ENCODE data around the gene CACNA1I. TPM values are rescaled to one million over a fixed set of nuclear protein-coding genes. Genes with fewer than 3 reads are reported as not detected.
A peak's percentile ranks its signal among the peaks of the same experiment; 100 is the strongest.

CACNA1I gene
- total and polyA plus RNA-seq, 4 donors = 0.16 to 0.33 TPM; not detected in 2

- peak within 1 kb of the TSS in 1 of 2 donors; percentile 61 for H3K27ac ChIP-seq (ENCODE audit: low read depth in 1 of 2, low read length in 2 of 2)
- H3K36me3 ChIP-seq (ENCODE audit: control insufficient read depth in 1 of 2, insufficient read depth in 2 of 2, low read length in 1 of 2) = no peaks in the 10 kb centered on the region
- DNase-seq (peak; percentile 99 to 100), ATAC-seq (ENCODE audit: low FRiP score) (peak; percentile 93)
- H3K9me3 ChIP-seq (ENCODE audit: control insufficient read depth, low read length) = no peaks in the 10 kb centered on the region
- H3K4me3 ChIP-seq (ENCODE audit: low read length in 2 of 2) = peak within 1 kb of the TSS; percentile 64 to 83
- 0% methylated on average over 64 to 67 of the region's 67 CpGs for WGBS, 2 donors
- H3K27me3 ChIP-seq (ENCODE audit: control insufficient read depth in 1 of 2, insufficient read depth in 2 of 2, low read length in 1 of 2) = no peaks in the 10 kb centered on the region
- intact Hi-C loops (cut with DNase I) = loop anchor here (2.0 to 10.0 kb wide), 8 partner anchors 135 to 1970 kb away; partner anchors contain the start of genes ADSL (in 2 of the 2), CDC42EP1 (in 1 of the 2), MRTFA (in 1 of the 2) and RPL3 (in 1 of the 2)
- no peaks in the 10 kb centered on the region for H3K4me1 ChIP-seq (ENCODE audit: control insufficient read depth in 1 of 2, insufficient read depth in 2 of 2, low read length in 2 of 2)
Observed at GRCh38 chr22:39532215-39533073, 38.1 kb upstream of the CACNA1I start, which contains the start of gene RPS19BP1. Gene RPS19BP1, minus strand, starts transcription at chr22:39532748. Its CDS starts 10 bp downstream, at chr22:39532738.

GRCh38 chr22:39534092-39534506, 36.5 kb upstream of the CACNA1I start:
- Histone ChIP-seq H3K27me3 (ENCODE audit: control insufficient read depth in 1 of 2, insufficient read depth in 2 of 2, low read length in 1 of 2) (no peaks in the 10 kb centered on the region), H3K9me3 (ENCODE audit: control insufficient read depth, low read length) (no peaks in the 10 kb centered on the region), H3K4me1 (ENCODE audit: control insufficient read depth in 1 of 2, insufficient read depth in 2 of 2, low read length in 2 of 2) (no peaks in the 10 kb centered on the region), H3K36me3 (ENCODE audit: control insufficient read depth in 1 of 2, insufficient read depth in 2 of 2, low read length in 1 of 2) (no peaks in the 10 kb centered on the region), H3K27ac (ENCODE audit: low read depth in 1 of 2, low read length in 2 of 2) (no peak overlapping the region), H3K4me3 (ENCODE audit: low read length in 2 of 2) (no peak overlapping the region)
- no peak for DNase-seq
- ATAC-seq (ENCODE audit: low FRiP score) = no peak
- intact Hi-C loops (cut with DNase I) = loop anchor here (2.0 to 10.0 kb wide), 8 partner anchors 137 to 1972 kb away; partner anchors contain the start of genes ADSL (in 2 of the 2), CDC42EP1 (in 1 of the 2), MRTFA (in 1 of the 2) and TAB1 (in 1 of the 2)
- WGBS, 2 donors = 86% methylated on average over 12 of the region's 12 CpGs

- H3K36me3 ChIP-seq (ENCODE audit: control insufficient read depth in 1 of 2, insufficient read depth in 2 of 2, low read length in 1 of 2) = no peaks in the 10 kb centered on the region
- DNase-seq (peak; percentile 86 to 95), ATAC-seq (ENCODE audit: low FRiP score) (peak; percentile 64)
- 6 to 8% methylated on average over 41 of the region's 41 CpGs for WGBS, 2 donors
- intact Hi-C loops (cut with DNase I) = loop anchor here (2.0 to 10.0 kb wide), 8 partner anchors 137 to 1972 kb away; partner anchors contain the start of genes ADSL (in 2 of the 2), CDC42EP1 (in 1 of the 2), MRTFA (in 1 of the 2) and TAB1 (in 1 of the 2)
- no peaks in the 10 kb centered on the region for H3K27me3 ChIP-seq (ENCODE audit: control insufficient read depth in 1 of 2, insufficient read depth in 2 of 2, low read length in 1 of 2)
- H3K4me1 ChIP-seq (ENCODE audit: control insufficient read depth in 1 of 2, insufficient read depth in 2 of 2, low read length in 2 of 2) = no peaks in the 10 kb centered on the region
- H3K4me3 ChIP-seq (ENCODE audit: low read length in 2 of 2) = no peak overlapping the region
- H3K9me3 ChIP-seq (ENCODE audit: control insufficient read depth, low read length) = no peaks in the 10 kb centered on the region
- no peak overlapping the region for H3K27ac ChIP-seq (ENCODE audit: low read depth in 1 of 2, low read length in 2 of 2)
Observed at GRCh38 chr22:39534591-39535356, 35.8 kb upstream of the CACNA1I start.

- no peaks in the 10 kb centered on the region for H3K36me3 ChIP-seq (ENCODE audit: control insufficient read depth in 1 of 2, insufficient read depth in 2 of 2, low read length in 1 of 2)
- no peak for ATAC-seq (ENCODE audit: low FRiP score)
- 36 to 41% methylated on average over 12 to 13 of the region's 13 CpGs for WGBS, 2 donors
- no peak overlapping the region for H3K27ac ChIP-seq (ENCODE audit: low read depth in 1 of 2, low read length in 2 of 2)
- H3K9me3 ChIP-seq (ENCODE audit: control insufficient read depth, low read length) = no peaks in the 10 kb centered on the region
- no peak overlapping the region for H3K4me3 ChIP-seq (ENCODE audit: low read length in 2 of 2)
- intact Hi-C loops (cut with DNase I) = loop anchor here (2.0 to 10.0 kb wide), 2 partner anchors 489 to 809 kb away; partner anchors contain the start of gene ADSL (in 1 of the 2)
- no peaks in the 10 kb centered on the region for H3K27me3 ChIP-seq (ENCODE audit: control insufficient read depth in 1 of 2, insufficient read depth in 2 of 2, low read length in 1 of 2)
- DNase-seq = no peak
- no peaks in the 10 kb centered on the region for H3K4me1 ChIP-seq (ENCODE audit: control insufficient read depth in 1 of 2, insufficient read depth in 2 of 2, low read length in 2 of 2)
Observed at GRCh38 chr22:39535357-39535725, 35.2 kb upstream of the CACNA1I start.

- Histone ChIP-seq H3K27ac (ENCODE audit: low read depth in 1 of 2, low read length in 2 of 2) (no peak overlapping the region), H3K36me3 (ENCODE audit: control insufficient read depth in 1 of 2, insufficient read depth in 2 of 2, low read length in 1 of 2) (no peaks in the 10 kb centered on the region), H3K4me1 (ENCODE audit: control insufficient read depth in 1 of 2, insufficient read depth in 2 of 2, low read length in 2 of 2) (no peaks in the 10 kb centered on the region), H3K9me3 (ENCODE audit: control insufficient read depth, low read length) (no peaks in the 10 kb centered on the region), H3K27me3 (ENCODE audit: control insufficient read depth in 1 of 2, insufficient read depth in 2 of 2, low read length in 1 of 2) (no peaks in the 10 kb centered on the region), H3K4me3 (ENCODE audit: low read length in 2 of 2) (no peak overlapping the region)
- DNase-seq = no peak
- no peak for ATAC-seq (ENCODE audit: low FRiP score)
- WGBS, 2 donors = 85 to 89% methylated on average over 15 of the region's 15 CpGs
- intact Hi-C loops (cut with DNase I) = loop anchor here (2.0 to 10.0 kb wide), 2 partner anchors 489 to 809 kb away; partner anchors contain the start of gene ADSL (in 1 of the 2)
Observed at GRCh38 chr22:39535831-39536449, 34.6 kb upstream of the CACNA1I start.

GRCh38 chr22:39536711-39537110, 33.8 kb upstream of the CACNA1I start:
- Histone ChIP-seq H3K27ac (ENCODE audit: low read depth in 1 of 2, low read length in 2 of 2) (no peak overlapping the region), H3K36me3 (ENCODE audit: control insufficient read depth in 1 of 2, insufficient read depth in 2 of 2, low read length in 1 of 2) (no peaks in the 10 kb centered on the region), H3K9me3 (ENCODE audit: control insufficient read depth, low read length) (no peaks in the 10 kb centered on the region), H3K4me3 (ENCODE audit: low read length in 2 of 2) (no peak overlapping the region), H3K4me1 (ENCODE audit: control insufficient read depth in 1 of 2, insufficient read depth in 2 of 2, low read length in 2 of 2) (no peaks in the 10 kb centered on the region), H3K27me3 (ENCODE audit: control insufficient read depth in 1 of 2, insufficient read depth in 2 of 2, low read length in 1 of 2) (no peaks in the 10 kb centered on the region)
- DNase-seq = no peak
- intact Hi-C loops (cut with DNase I) = loop anchor here in 1 of 2 donors (10.0 kb wide), 1 partner anchor 808 kb away; the partner anchor contains the start of gene ADSL
- WGBS, 2 donors = 54 to 57% methylated on average over 8 of the region's 8 CpGs
- ATAC-seq (ENCODE audit: low FRiP score) = no peak

- no peak for ATAC-seq (ENCODE audit: low FRiP score)
- intact Hi-C loops (cut with DNase I) = loop anchor here in 1 of 2 donors (10.0 kb wide), 1 partner anchor 807 kb away; the partner anchor contains the start of gene ADSL
- Histone ChIP-seq H3K4me1 (ENCODE audit: control insufficient read depth in 1 of 2, insufficient read depth in 2 of 2, low read length in 2 of 2) (no peaks in the 10 kb centered on the region), H3K4me3 (ENCODE audit: low read length in 2 of 2) (no peak overlapping the region), H3K9me3 (ENCODE audit: control insufficient read depth, low read length) (no peaks in the 10 kb centered on the region), H3K27ac (ENCODE audit: low read depth in 1 of 2, low read length in 2 of 2) (no peak overlapping the region), H3K36me3 (ENCODE audit: control insufficient read depth in 1 of 2, insufficient read depth in 2 of 2, low read length in 1 of 2) (no peaks in the 10 kb centered on the region), H3K27me3 (ENCODE audit: control insufficient read depth in 1 of 2, insufficient read depth in 2 of 2, low read length in 1 of 2) (no peaks in the 10 kb centered on the region)
- no peak for DNase-seq
- WGBS, 2 donors = 30 to 41% methylated on average over 2 of the region's 2 CpGs
Observed at GRCh38 chr22:39537975-39538374, 32.6 kb upstream of the CACNA1I start.

- no peaks in the 10 kb centered on the region for H3K9me3 ChIP-seq (ENCODE audit: control insufficient read depth, low read length)
- DNase-seq (no peak), ATAC-seq (ENCODE audit: low FRiP score) (no peak)
- 16 to 19% methylated on average over 11 of the region's 11 CpGs for WGBS, 2 donors
- H3K4me1 ChIP-seq (ENCODE audit: control insufficient read depth in 1 of 2, insufficient read depth in 2 of 2, low read length in 2 of 2) = no peaks in the 10 kb centered on the region
- no peak overlapping the region for H3K4me3 ChIP-seq (ENCODE audit: low read length in 2 of 2)
- H3K36me3 ChIP-seq (ENCODE audit: control insufficient read depth in 1 of 2, insufficient read depth in 2 of 2, low read length in 1 of 2) = no peaks in the 10 kb centered on the region
- no peak overlapping the region for H3K27ac ChIP-seq (ENCODE audit: low read depth in 1 of 2, low read length in 2 of 2)
- no peaks in the 10 kb centered on the region for H3K27me3 ChIP-seq (ENCODE audit: control insufficient read depth in 1 of 2, insufficient read depth in 2 of 2, low read length in 1 of 2)
- intact Hi-C loops (cut with DNase I) = no loop called here
Observed at GRCh38 chr22:39543095-39543494, 27.5 kb upstream of the CACNA1I start.
